ENCODE measurements around the gene RALGDS. TPM values are rescaled to one million over a fixed set of nuclear protein-coding genes. Genes with fewer than 3 reads are reported as not detected.

Gene RALGDS
- total and polyA plus RNA-seq, 2 of the 4 experiments (the other 2 are of a cell fraction): 13.1 to 36.9 TPM

DNA sequence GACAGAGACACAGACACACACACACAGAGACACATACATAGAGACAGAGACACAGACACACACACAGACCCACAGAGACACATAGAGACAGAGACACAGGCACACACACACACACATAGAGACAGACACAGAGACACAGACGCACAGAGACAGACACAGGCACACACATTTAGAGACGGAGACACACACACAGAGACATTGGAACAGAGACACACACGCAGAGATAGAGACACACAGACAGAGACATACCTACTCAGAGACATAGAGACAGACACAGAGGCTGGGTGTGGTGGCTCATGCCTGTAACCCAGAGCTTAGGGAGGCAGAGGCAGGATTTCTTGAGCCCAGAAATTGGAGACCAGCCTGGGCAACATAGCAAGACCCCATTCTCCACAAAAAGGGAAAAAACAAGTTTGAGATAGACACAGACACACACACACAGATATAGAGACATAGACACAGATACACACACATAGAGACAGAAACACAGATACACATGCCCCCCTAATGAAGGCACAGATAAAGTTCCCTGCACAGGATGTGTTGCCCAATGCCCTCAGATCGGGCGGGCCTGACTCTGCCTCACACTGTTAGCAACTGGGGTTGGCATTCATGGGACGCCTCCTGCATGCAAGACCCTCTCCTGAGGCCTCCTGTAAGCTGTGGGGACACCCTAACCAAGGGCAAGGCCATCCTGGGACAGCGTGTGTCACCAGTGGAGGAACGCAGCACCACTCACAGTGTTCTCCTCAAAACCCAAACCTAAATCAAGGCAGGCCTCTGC is 3.3 kb upstream of the RALGDS start (continued):
- TF ChIP-seq MAFK (IDR thresholded peaks at IDR 0.05; ENCODE audit: low read depth, low read length) (no peak), POLR2A (IDR thresholded peaks at IDR 0.05; ENCODE audit: low read depth, low read length) (no peak)

DNA sequence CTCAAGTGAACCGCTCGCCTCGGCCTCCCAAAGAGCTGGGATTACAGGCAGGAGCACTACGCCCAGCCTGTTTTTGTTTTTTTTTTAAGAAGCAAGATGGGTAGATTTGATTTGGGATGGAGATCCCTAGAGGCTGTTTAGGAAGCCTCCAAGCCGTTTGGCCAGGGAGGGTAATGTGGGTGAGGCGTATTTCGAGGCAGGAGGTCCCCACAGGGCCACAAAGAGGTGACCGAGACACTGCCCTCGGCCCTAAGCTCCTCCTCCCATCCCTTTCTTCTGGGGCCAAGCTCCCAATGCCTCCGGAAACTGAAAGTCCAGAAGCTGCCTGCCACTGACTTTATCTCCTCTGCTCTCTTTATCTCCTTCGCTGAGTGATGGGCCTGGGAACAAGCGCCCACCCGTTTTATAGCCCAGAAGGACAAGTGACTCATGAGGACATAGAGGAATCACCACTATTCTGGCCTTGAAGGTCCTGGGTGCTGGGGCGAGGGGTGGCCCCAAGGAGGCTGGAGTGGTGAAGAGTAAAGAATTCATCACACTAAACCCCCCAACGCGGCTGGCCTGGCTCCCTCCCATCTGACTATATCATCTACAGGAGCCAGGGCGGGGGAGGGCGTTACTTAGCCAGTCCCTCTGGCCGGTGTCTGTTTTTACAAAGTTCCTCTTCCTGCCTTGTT is 2.0 kb upstream of the RALGDS start:
- dilution Hi-C loops (cut with HindIII; ENCODE audit: low sequenced_read_pairs, unreplicated experiment): no loop called here
- Histone ChIP-seq H3K27me3 (ENCODE audit: control insufficient read depth, insufficient read depth, low read length) (no peaks in the 10 kb centered on the region), H2AFZ (replicated peaks; ENCODE audit: low read length, poor library complexity) (peak overlapping the region; percentile 12), H4K5ac (ENCODE audit: low read depth, low read length) (0 out of 2 replicates have a peak overlapping the region, but pooled peaks have one; percentile 2), H4K91ac (ENCODE audit: insufficient read depth, low read depth, low read length) (no peak overlapping the region), H3K27ac (ENCODE audit: insufficient read depth, low read length) (no peak overlapping the region), H3K18ac (ENCODE audit: low read depth, low read length) (no peak overlapping the region), H2BK120ac (ENCODE audit: low read depth, low read length) (no peak overlapping the region), H3K56ac (ENCODE audit: extremely low read depth, insufficient read depth, low read length) (no peak overlapping the region), H3K4me1 (ENCODE audit: control insufficient read depth, insufficient read depth, low read length) (peaks cover 26% of the 10 kb centered on the region), H2BK5ac (ENCODE audit: low read depth, low read length, poor library complexity, severe bottlenecking) (no peak overlapping the region), H3K4me3 (ENCODE audit: insufficient read depth, low read depth, low read length) (no peak overlapping the region), H3K23ac (ENCODE audit: low read depth, low read length) (0 out of 2 replicates have a peak overlapping the region, but pooled peaks have one; percentile 20), H3K4me2 (ENCODE audit: low read depth, low read length) (peak overlapping the region; percentile 42; the same call in 1 of the 2 replicates), H3K9ac (ENCODE audit: low read depth, low read length) (no peak overlapping the region), H2AK5ac (ENCODE audit: low read depth, low read length) (0 out of 2 replicates have a peak overlapping the region, but pooled peaks have one; percentile 17), H2BK15ac (ENCODE audit: low read depth, low read length) (no peak overlapping the region), H3K79me1 (ENCODE audit: low read depth in 1 of 2, low read length in 2 of 2) (peaks cover 31 to 53% of the 10 kb centered on the region in 2 experiments), H4K20me1 (ENCODE audit: insufficient read depth, low read length) (peaks cover 58% of the 10 kb centered on the region), H4K8ac (ENCODE audit: low read depth in 2 of 2, low read length in 2 of 2) (peak overlapping the region in 1 of 2 experiments; percentile 30; a peak in 2 of 4 replicates), H3K4ac (ENCODE audit: low read depth, low read length) (peak overlapping the region; percentile 28; the same call in 1 of the 2 replicates), H2BK20ac (ENCODE audit: low read depth, low read length) (no peak overlapping the region), H3K36me3 (ENCODE audit: control insufficient read depth, insufficient read depth, low read length) (peaks cover 2% of the 10 kb centered on the region; the same call in 1 of the 2 replicates), H2AK9ac (replicated peaks; ENCODE audit: low read depth, low read length, poor library complexity) (no peak overlapping the region), H3K14ac (replicated peaks; ENCODE audit: low read depth, low read length) (no peak overlapping the region), H3K9me1 (ENCODE audit: insufficient read depth, low read length) (peaks cover 28% of the 10 kb centered on the region), H3K9me3 (ENCODE audit: control insufficient read depth, insufficient read depth, low read length) (no peaks in the 10 kb centered on the region)
- ATAC-seq (ENCODE audit: low read depth) (peak; percentile 3; the same call in 1 of the 2 replicates), DNase-seq (peak; percentile 45)
- ChIA-PET POLR2A (ENCODE audit: unreplicated experiment) (no interaction called here), CTCF (interaction anchor here (0.6 kb wide), 1 partner anchor 659 kb away, joined by 7 read pairs; no protein-coding TSS in a partner anchor)
- WGBS, 2 experiments (ENCODE audit: extremely low coverage in 2 of 2, insufficient read length in 1 of 2): 88% methylated on average over 4 of the region's 19 CpGs; no CpG with 5 or more reads in 1 of the 2 experiments
- intact Hi-C loops (cut with micrococcal nuclease): no loop called here
- in situ Hi-C loops (cut with MboI; ENCODE audit: low sequenced_read_pairs): no loop called here
- TF ChIP-seq RFX5 (IDR thresholded peaks at IDR 0.05; ENCODE audit: low read depth, low read length) (no peak), FOS (IDR thresholded peaks at IDR 0.05; ENCODE audit: low read depth, low read length) (peak; percentile 20; the same call in 1 of the 2 replicates)
- no TSS peak for BruUV-seq (replicated peaks)

Data from IMR-90 (cell line).